GM18867 (cell line): ENCODE results near the gene SPDYE18.
"Not testable (repeated sequence)": the region's sequence is repeated elsewhere in the genome, so short reads cannot be mapped to it uniquely, and the experiment has no call there.

Experiments
- ATAC-seq: cut with Tn5 transposase; IDR thresholded peaks from one replicate; pipeline ENCODE4 v1.9.1; 2021; ENCODE audit warnings: mild to moderate bottlenecking, moderate library complexity; ENCODE audit not compliant: unreplicated experiment

SPDYE18 gene, protein sequence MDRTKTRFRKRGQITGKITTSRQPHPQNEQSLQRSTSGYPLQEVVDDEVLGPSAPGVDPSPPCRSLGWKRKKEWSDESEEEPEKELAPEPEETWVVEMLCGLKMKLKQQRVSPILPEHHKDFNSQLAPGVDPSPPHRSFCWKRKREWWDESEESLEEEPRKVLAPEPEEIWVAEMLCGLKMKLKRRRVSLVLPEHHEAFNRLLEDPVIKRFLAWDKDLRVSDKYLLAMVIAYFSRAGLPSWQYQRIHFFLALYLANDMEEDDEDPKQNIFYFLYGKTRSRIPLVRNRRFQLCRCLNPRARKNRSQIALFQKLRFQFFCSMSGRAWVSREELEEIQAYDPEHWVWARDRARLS

DNA sequence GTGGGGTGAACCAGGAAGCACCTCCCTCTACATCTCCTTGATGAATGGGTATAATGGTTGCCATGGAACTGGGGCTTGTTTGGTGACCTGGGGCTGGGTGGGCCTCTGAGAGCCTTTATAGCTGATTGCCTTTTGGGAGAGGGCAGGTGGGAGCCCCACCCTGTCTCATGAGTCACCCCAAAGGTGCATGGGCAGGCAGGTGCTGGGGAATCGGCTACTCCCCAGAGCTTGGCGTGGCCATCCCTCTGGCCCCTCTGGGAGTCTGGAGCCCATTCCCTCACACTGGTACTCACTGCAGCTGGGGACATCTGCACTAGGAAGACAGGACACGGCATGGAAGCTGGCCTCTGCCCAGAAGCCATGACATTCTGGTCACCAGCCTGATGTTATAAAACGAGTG lies at the start of gene SPDYE18:
SPDYE18 (minus strand) TSS at position 2 of the 400 bp plus-strand sequence. CDS start 2,046 bp downstream, outside the sequence.
- not testable (repeated sequence) for ATAC-seq

GRCh38 chr7:77108362-77108761 lies 46.0 kb upstream of the SPDYE18 start:
- not testable (repeated sequence) for ATAC-seq

DNA sequence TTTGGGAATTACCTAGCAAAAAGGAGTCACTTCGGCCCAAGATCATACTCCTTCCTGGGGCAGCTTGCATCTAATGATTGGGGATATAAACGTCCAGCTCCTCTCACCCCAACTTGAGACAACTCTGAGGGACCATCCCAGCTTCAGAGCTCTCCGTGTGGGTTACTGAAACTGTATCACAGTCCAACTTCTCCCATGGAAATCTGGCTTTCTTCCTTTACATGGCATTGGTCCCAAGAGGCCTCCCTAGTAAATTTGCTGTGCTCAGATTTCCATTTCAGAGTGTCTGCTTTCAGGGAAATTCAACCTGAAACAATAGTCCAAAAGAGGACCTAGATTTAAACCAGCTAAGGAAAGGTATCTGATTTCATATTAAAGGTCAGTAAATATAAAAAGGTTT lies 45.3 kb upstream of the SPDYE18 start:
- ATAC-seq: not testable (repeated sequence)

- not testable (repeated sequence) for ATAC-seq
These were observed 43.5 kb upstream of the SPDYE18 start for GRCh38 chr7:77105904-77106303.

DNA sequence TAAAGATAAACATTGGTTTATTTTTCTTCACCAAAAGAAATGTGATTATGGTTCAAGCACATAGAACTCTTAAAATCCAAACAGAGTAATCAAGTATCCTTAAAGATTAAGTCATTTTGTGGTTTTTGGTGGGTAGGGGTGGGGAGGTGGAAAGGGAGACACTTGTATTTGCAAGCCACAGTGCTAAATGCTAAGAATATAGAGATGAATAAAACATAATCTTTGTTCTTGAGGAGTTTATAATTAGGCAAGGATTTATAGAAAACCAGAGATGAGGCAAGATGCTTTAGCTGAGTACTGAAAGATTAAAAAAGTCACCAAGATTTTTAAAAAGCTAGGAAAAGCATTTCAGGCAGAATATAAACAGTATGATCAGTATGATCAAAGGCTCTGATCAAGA lies 40.3 kb upstream of the SPDYE18 start:
- ATAC-seq: not testable (repeated sequence)

DNA sequence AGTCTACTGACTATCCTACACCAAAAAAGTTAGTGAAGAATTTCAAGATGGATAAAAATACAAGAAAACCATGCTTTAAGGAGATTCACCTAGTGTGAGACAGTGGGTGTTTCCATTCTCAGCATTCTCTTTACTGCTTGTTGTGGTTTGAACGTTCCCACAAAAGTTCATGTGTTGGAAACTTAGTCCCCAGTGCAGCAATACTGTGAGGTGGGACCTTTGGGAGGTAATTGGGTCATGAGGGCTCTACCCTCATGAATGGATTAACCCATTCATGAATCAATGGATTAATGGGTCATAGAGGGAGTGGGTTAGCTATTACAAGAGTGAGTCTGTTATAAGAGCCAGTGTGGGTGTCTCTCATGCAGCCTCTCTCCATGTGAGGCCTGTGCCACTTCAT lies 38.8 kb upstream of the SPDYE18 start:
- not testable (repeated sequence) for ATAC-seq

DNA sequence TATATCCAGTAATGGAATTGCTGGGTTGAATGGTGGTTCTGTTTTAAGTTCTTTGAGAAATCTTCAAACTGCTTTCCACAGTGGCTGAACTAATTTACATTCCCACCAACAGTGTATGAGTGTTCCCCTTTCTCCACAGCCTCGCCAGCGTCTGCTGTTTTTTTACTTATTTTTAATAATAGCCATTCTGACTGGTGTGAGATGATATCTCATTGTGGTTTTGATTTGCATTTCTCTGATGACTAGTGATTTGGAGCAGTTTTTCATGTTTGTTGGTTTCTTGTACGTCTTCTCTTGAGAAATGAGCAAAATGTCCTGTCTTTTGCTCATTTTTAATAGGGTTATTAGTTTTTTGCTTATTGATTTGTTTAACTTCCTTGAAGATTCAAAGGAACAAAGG lies 38.1 kb upstream of the SPDYE18 start:
- ATAC-seq: not testable (repeated sequence)

DNA sequence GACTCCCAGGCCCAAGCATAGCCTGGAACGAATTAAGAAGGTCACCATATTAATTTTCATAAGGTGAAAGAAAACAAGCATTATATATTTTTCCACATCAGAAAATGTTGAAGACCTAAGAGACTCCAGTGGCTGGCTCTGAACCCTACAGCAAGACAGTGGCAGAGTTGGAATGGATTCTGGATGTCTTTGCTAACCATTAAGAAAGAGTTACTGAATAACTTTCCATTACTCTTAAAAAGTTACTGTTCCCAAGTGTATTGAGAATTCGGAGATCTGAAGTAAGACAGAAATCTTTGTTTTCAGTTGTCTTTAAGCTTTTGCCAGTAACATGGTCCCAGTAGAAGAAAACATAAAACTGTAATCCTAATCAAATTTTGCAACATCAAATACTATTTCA lies 29.9 kb upstream of the SPDYE18 start:
- ATAC-seq: not testable (repeated sequence)

GRCh38 chr7:77082192-77082591 lies 19.8 kb upstream of the SPDYE18 start:
- ATAC-seq: not testable (repeated sequence)

DNA sequence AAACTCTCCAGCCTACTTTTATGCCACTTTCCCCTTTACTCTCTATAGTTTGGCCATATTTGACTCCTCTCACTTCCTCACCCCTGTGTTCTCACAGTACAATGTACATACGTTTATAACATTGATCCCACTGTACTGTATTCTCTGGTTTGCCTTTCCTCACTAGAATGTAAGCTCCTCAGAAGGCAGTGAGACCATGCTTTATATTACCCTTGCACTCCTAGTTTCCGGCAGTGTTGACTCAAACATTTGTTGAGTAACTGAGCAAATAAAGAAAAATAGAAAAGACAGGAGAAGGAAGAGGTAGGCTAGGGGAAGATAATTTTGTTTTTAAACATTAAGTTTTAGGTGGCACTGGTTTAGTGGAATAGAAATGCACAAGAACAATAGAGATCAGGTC lies 17.9 kb upstream of the SPDYE18 start:
- ATAC-seq: not testable (repeated sequence)

DNA sequence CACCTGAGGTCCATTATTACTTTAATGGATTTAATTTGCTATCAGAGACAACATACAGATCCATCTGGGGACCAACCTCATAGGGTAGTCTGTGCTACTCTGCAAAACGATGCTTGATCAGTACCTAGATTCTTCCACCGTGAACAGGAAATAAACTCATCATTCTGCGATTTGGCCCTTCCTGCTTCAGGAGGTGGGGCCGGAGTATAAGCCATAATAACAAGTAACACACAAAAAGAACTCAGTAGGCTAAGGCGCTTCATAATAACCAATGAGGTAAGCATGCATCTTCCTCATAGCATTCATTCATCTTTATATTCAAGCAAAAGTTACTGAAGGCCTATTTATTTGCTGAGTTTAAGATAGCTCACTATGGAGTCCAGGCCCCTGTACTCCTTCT lies 17.3 kb upstream of the SPDYE18 start:
- ATAC-seq: not testable (repeated sequence)

- not testable (repeated sequence) for ATAC-seq
These were observed 16.8 kb upstream of the SPDYE18 start for GRCh38 chr7:77079112-77079511.

DNA sequence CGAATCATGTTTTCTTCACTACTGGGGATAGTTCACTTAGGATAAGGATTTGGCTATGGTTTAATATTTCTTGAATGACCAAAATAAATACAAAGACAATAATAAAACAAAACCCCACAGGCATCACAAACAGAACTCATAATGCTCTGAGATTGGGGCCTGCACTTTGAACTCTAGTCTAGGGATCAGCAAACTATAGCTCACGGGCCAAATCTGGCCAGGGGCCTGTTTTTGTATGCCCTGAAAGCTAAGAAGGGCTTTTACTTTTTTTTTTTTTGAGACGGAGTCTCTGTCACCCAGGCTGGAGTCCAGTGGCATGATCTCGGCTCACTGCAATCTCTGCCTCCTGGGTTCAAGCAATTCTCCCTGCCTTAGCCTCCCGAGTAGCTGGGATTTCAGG lies 14.7 kb upstream of the SPDYE18 start:
- ATAC-seq: not testable (repeated sequence)

DNA sequence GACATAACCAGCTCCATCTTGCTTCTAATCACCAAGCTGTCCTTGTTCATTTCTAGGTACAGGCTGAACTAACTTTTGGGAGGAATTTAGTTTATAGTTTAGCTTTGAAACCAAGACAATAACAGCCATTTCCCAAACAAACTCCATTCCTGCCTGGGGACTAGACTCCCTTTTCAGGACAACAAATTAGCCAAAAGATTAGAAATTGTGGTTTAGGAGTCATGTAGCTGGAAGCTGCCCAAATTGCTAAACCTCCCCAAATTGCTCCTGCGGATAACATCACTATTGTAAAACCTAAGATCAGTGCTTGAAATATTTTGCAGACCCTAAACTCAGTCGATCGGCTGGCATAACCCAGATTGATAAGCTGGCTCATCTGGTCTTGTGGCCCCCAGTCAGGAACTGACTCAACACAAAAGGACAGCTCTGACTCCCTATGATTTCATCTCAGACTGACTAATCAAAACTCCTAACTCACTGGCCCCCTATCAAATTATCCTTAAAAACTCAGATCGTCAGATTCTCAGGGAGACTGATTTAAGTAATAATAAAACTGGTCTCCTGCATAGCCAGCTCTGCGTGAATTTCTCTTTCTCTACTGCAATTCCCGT lies 12.5 kb upstream of the SPDYE18 start:
- not testable (repeated sequence) for ATAC-seq

DNA sequence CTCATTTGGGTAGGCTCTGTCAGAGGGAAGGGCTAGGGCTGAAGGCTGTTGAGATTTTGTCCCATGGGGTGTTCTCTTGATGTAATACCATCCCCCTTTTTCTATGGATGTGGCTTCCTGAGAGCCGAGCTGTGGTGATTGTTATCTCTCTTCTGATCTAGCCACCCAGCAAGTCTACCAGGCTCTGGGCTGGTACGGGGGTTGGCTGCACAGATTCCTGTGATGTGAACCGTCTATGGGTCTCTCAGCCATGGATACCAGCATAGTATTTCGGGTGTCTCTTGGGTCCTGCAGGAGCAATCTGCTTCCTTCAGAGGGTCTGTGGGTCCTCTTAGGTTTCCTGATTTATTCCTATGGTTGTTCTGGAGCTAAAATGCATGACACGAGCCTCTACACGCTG lies 8.8 kb upstream of the SPDYE18 start:
- ATAC-seq: not testable (repeated sequence)

DNA sequence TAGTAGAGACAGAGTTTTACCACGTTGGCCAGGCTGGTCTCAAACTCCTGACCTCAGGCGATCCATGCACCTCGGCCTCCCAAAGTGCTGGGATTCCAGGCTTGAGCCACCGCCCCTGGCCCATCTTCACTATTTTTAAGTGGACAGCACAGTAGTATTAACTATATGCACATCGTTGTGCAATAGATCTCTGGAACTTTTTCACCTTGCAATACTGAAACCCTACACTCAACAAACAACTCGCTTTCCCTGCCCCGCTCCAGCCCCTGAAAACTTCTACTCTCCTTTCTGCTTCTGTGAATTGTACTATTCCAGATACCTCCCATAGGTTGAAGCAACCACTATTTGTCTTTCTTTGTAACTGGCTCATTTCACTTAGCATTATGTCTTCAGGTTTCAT lies 3.5 kb upstream of the SPDYE18 start:
- ATAC-seq: not testable (repeated sequence)

- not testable (repeated sequence) for ATAC-seq
These were observed 1.4 kb upstream of the SPDYE18 start for GRCh38 chr7:77063732-77064131.

- ATAC-seq: not testable (repeated sequence)
These were observed 30.1 kb downstream of the SPDYE18 start, which contains the start of gene SPDYE17 for GRCh38 chr7:77032261-77032660. TSS of gene SPDYE17 (minus strand) at chr7:77032361. CDS start at chr7:77030570, 1,791 bp downstream.

- ATAC-seq: not testable (repeated sequence)
These were observed 36.0 kb downstream of the SPDYE18 start for GRCh38 chr7:77026349-77026748.

DNA sequence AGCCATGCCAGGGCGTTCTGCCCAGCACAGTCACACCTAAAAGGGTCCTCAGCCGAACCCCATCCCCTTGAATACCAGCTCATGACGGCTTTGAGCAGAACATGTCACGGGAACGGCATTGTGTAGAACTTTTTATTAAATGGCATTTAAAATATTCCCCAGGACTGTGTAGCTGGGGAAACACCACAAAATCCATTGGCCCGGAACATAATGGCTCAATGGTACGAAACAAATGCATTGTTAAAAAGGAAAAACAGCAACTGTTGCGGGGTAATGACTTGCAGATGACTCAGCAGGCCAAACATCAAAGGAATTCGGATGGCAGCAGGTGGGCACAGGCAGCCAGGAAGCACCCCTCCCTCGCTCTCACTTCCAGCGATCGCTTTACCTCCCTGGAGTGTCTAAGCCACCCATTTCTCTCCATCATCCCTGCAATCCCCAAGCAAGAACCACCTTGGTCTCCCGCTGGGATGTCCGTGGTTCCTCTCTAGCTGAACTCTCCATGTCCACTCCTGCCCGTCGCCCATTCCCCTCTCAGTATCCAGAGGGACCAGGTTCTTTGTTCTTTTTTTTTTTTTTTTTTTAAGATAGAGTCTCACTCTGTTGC lies 52.2 kb downstream of the SPDYE18 start:
- ATAC-seq: not testable (repeated sequence)

DNA sequence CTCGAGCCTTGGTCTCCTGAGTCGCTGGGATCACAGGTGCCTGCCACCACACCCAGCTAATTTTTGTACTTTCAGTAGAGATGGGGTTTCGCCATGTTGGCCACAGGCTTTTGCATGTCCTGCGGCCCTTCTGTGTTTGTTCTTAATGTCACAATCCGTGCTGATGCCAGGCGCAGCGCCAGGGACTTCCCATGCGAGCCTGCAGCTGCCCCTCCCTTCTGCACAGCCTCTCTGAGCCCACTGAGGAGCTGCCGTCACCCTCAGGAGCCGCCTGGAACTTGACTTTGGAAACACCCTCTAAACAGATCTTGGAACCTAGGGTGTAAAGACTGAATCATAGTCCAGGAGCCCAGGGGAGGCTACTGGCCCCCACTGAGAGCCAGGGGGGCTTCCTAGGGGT lies 54.4 kb downstream of the SPDYE18 start:
- ATAC-seq: not testable (repeated sequence)
